ENCODE results near the gene FOXP1.

- TF ChIP-seq CTCF (conservative IDR thresholded peaks at IDR 0.05 in 1 of 2, IDR thresholded peaks at IDR 0.05 in 1 of 2; ENCODE audit: extremely low read depth in 1 of 2, insufficient read depth in 1 of 2, low read depth in 1 of 2, low read length in 2 of 2), result no peak
- TF ChIP-seq EZH2 (IDR thresholded peaks at IDR 0.05; ENCODE audit: borderline replicate concordance, low read length), result no peak
These were observed 203.4 kb downstream of the FOXP1 start for GRCh38 chr3:71380096-71380495.

All from mammary epithelial cell (primary cell).